SK-N-SH (cell line): ENCODE data around the gene MT1H. TPM values are rescaled to one million over a fixed set of nuclear protein-coding genes. Genes with fewer than 3 reads are reported as not detected.

Source experiments
- CTCF ChIA-PET: fragments of 300-600, 350-600 bp; formaldehyde crosslinking; extraction: SDS; loops from one replicate; lab custom pipeline; 2021; lab: Yijun Ruan, JAX
- POLR2A ChIA-PET: fragments of 350-600 bp; sonication (Branson Sonifier 250); formaldehyde crosslinking; extraction: SDS; loops from one replicate; lab custom pipeline; 2020; ENCODE audit warnings: antibody characterized with exemption, inconsistent platforms; lab: Yijun Ruan, JAX
- DNase-seq: peaks from one replicate; pipeline ENCODE4 v3.0.0; 2012
- H2AFZ ChIP-seq: fragments of 200-600 bp; sonication (generic); 2 replicates; pipeline ENCODE4 v1.8.1; 2016; ENCODE audit warnings: antibody characterized with exemption, mild to moderate bottlenecking, low read depth
- H3F3A ChIP-seq: fragments of 200-600 bp; sonication (generic); replicated peaks from 2 replicates; pipeline ENCODE3; 2016; ENCODE audit warnings: antibody characterized with exemption, mild to moderate bottlenecking; ENCODE audit not compliant: insufficient read depth
- H3K27ac ChIP-seq, 2 experiments: fragments of 200-500 bp in 1 of 2; fragments of 200-600 bp in 1 of 2; sonication (Bioruptor generic) in 1 of 2; sonication (generic), shearing (Covaris generic) in 1 of 2; 2 replicates each; pipeline versions ENCODE4 v1.5.1 to v1.6.1; 2014 to 2016; ENCODE audit warnings: low read depth in 2 of 2, inconsistent platforms in 1 of 2, low read length in 1 of 2, mild to moderate bottlenecking in 1 of 2, mixed read lengths in 1 of 2
- H3K27me3 ChIP-seq: fragments of 200-600 bp; sonication (generic), shearing (Covaris generic); 2 replicates; pipeline ENCODE4 v1.6.1; 2016; ENCODE audit warnings: mixed run types; ENCODE audit not compliant: insufficient read depth
- H3K36me3 ChIP-seq, 2 experiments: fragments of 200-500 bp in 1 of 2; fragments of 200-600 bp in 1 of 2; sonication (Bioruptor generic) in 1 of 2; sonication (generic) in 1 of 2; replicated peaks in 1 of 2; 2 replicates each; pipeline versions ENCODE3 to v1.5.1; 2014 to 2016; ENCODE audit warnings: low read length in 1 of 2, mild to moderate bottlenecking in 1 of 2; ENCODE audit not compliant: insufficient read depth in 2 of 2, control insufficient read depth in 1 of 2
- H3K4me1 ChIP-seq, 2 experiments: fragments of 200-500 bp in 1 of 2; fragments of 200-600 bp in 1 of 2; sonication (Bioruptor generic) in 1 of 2; sonication (generic), shearing (Covaris generic) in 1 of 2; 2 replicates each; pipeline versions ENCODE4 v1.5.1 to v1.6.1; 2014 to 2016; ENCODE audit warnings: low read depth in 1 of 2, low read length in 1 of 2, mixed run types in 1 of 2; ENCODE audit not compliant: insufficient read depth in 2 of 2, control insufficient read depth in 1 of 2
- H3K4me2 ChIP-seq: fragments of 200-600 bp; sonication (generic), shearing (Covaris generic); 2 replicates; pipeline ENCODE4 v1.6.1; 2017; ENCODE audit warnings: mixed run types
- H3K4me3 ChIP-seq, 2 experiments: fragments of 200-500 bp in 1 of 2; fragments of 200-600 bp in 1 of 2; sonication (Bioruptor generic) in 1 of 2; sonication (generic), shearing (Covaris generic) in 1 of 2; 2 replicates each; pipeline versions ENCODE4 v1.5.1 to v1.8.1; 2014 to 2016; ENCODE audit warnings: low read depth in 2 of 2, inconsistent platforms in 1 of 2, low read length in 1 of 2, mild to moderate bottlenecking in 1 of 2, mixed read lengths in 1 of 2, moderate library complexity in 1 of 2
- H3K79me2 ChIP-seq: fragments of 200-600 bp; sonication (generic); 2 replicates; pipeline ENCODE4 v1.8.1; 2017; ENCODE audit warnings: mild to moderate bottlenecking; ENCODE audit not compliant: insufficient read depth
- H3K9ac ChIP-seq: fragments of 200-600 bp; sonication (generic); 2 replicates; pipeline ENCODE4 v1.6.1; 2017; ENCODE audit warnings: mixed run types
- H3K9me2 ChIP-seq: fragments of 200-600 bp; sonication (generic); 2 replicates; pipeline ENCODE4 v1.6.1; 2017; ENCODE audit warnings: mixed run types
- H3K9me3 ChIP-seq: fragments of 200-600 bp; sonication (generic); 2 replicates; pipeline ENCODE4 v1.6.1; 2017; ENCODE audit warnings: mixed run types, mild to moderate bottlenecking, moderate library complexity
- H4K20me1 ChIP-seq: fragments of 200-600 bp; sonication (generic); 2 replicates; pipeline ENCODE4 v1.6.1; 2017; ENCODE audit warnings: mild to moderate bottlenecking, mixed run types; ENCODE audit not compliant: insufficient read depth
- EZH2phosphoT487 ChIP-seq: fragments of 200-600 bp; sonication (generic); IDR thresholded peaks from 2 replicates; pipeline ENCODE4 v1.6.1; 2017; ENCODE audit warnings: low read depth, mixed run types, mild to moderate bottlenecking, antibody characterized with exemption, moderate library complexity, borderline replicate concordance
- FOXJ3 ChIP-seq: sonication (generic); formaldehyde crosslinking; IDR thresholded peaks from 2 replicates; pipeline ENCODE4 v1.5.1; 2020; ENCODE audit warnings: mild to moderate bottlenecking, missing genetic modification reagents
- FOXM1 ChIP-seq: IDR thresholded peaks from 2 replicates; pipeline ENCODE4 v1.4.0; 2012; ENCODE audit warnings: low read depth, mild to moderate bottlenecking
- JUND ChIP-seq: IDR thresholded peaks from 2 replicates; pipeline ENCODE4 v1.4.0; 2012
- NRF1 ChIP-seq: IDR thresholded peaks from 2 replicates; pipeline ENCODE4 v1.6.1; 2012; ENCODE audit warnings: low read depth, mild to moderate bottlenecking, low read length
- RFX5 ChIP-seq: IDR thresholded peaks from 2 replicates; pipeline ENCODE4 v1.6.1; 2012; ENCODE audit warnings: mild to moderate bottlenecking, improper control_type of control experiment, low read length
- USF2 ChIP-seq: fragments of 150-350 bp; IDR thresholded peaks from 2 replicates; pipeline ENCODE4 v1.6.1; 2017; ENCODE audit warnings: antibody characterized with exemption, low read length, low read depth, borderline replicate concordance
- ZBTB33 ChIP-seq: IDR thresholded peaks from 2 replicates; pipeline ENCODE4 v1.4.0; 2012; ENCODE audit warnings: low read depth, borderline replicate concordance
- WGBS: methylation state at CpG from one replicate; pipeline ENCODE4 v1.1.6; 2017; ENCODE audit warnings: low lambda C conversion rate; 5-methylcytosine and 5-hydroxymethylcytosine counted together
- polyA plus RNA-seq, 3 experiments: library from polyadenylated mRNA; depleted of rRNA; stranded (reverse); fragments of >200 nt; gene quantifications; 2 replicates each; pipeline ENCODE4 v1.2.3, GENCODE V29; 2012
- TF ChIP-seq, protein P1 (sequence below): IDR thresholded peaks from 2 replicates; pipeline ENCODE4 v1.6.1; 2012; ENCODE audit warnings: mild to moderate bottlenecking, low read depth, low read length, moderate library complexity

MT1H gene
- polyA plus RNA-seq, 1 of the 3 experiments (the other 2 are of a cell fraction) = not detected

DNA sequence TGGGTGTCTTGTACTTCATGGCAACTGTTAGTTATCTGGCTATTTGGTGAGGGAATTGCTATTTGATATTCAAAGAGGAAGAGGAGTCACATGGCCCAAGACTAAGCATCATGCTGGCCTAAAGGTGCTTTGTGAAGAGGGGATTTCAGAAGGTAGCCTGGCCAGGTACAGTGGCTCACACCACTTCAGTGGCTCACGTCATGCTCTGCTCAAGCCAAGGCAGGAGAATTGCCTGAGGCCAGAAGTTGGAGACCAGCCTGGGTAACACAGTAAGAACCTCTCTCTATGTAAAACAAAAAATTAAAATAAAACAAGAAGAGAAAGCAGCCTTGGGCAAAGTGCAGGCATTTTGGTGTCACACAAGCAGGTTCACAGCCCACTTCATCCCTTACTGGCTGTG is 24.3 kb upstream of the MT1H start:
- CTCF ChIA-PET = interaction anchor here (1.0 kb wide), 1 partner anchor 12 kb away, joined by 3 read pairs; no protein-coding TSS in a partner anchor
- H3K4me2 ChIP-seq = no peak overlapping the region

GRCh38 chr16:56645838-56646237 is 23.8 kb upstream of the MT1H start:
- H3K4me1 ChIP-seq = peaks cover 0 to 7% of the 10 kb centered on the region in 2 experiments; a peak in 2 of 4 replicates
- no peaks in the 10 kb centered on the region for H3F3A ChIP-seq
- H3K4me3 ChIP-seq = no peak overlapping the region
- 0% methylated on average over 1 of the region's 1 CpG for WGBS
- no peak for DNase-seq
- TF ChIP-seq USF2 (no peak), FOXM1 (no peak), NRF1 (no peak)
- TF ChIP-seq, protein P1, sequence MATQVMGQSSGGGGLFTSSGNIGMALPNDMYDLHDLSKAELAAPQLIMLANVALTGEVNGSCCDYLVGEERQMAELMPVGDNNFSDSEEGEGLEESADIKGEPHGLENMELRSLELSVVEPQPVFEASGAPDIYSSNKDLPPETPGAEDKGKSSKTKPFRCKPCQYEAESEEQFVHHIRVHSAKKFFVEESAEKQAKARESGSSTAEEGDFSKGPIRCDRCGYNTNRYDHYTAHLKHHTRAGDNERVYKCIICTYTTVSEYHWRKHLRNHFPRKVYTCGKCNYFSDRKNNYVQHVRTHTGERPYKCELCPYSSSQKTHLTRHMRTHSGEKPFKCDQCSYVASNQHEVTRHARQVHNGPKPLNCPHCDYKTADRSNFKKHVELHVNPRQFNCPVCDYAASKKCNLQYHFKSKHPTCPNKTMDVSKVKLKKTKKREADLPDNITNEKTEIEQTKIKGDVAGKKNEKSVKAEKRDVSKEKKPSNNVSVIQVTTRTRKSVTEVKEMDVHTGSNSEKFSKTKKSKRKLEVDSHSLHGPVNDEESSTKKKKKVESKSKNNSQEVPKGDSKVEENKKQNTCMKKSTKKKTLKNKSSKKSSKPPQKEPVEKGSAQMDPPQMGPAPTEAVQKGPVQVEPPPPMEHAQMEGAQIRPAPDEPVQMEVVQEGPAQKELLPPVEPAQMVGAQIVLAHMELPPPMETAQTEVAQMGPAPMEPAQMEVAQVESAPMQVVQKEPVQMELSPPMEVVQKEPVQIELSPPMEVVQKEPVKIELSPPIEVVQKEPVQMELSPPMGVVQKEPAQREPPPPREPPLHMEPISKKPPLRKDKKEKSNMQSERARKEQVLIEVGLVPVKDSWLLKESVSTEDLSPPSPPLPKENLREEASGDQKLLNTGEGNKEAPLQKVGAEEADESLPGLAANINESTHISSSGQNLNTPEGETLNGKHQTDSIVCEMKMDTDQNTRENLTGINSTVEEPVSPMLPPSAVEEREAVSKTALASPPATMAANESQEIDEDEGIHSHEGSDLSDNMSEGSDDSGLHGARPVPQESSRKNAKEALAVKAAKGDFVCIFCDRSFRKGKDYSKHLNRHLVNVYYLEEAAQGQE = peak; percentile 82
- CTCF ChIA-PET = no interaction called here
- no peak overlapping the region for H3K9ac ChIP-seq
- no peak overlapping the region for H3K4me2 ChIP-seq
- H4K20me1 ChIP-seq = no peaks in the 10 kb centered on the region
- H3K36me3 ChIP-seq = no peaks in the 10 kb centered on the region
- no peak overlapping the region for H3K27ac ChIP-seq
- no peak overlapping the region for H2AFZ ChIP-seq
- no peaks in the 10 kb centered on the region for H3K79me2 ChIP-seq
- H3K9me3 ChIP-seq = no peaks in the 10 kb centered on the region
- H3K9me2 ChIP-seq = no peaks in the 10 kb centered on the region
- 0 out of 2 replicates have a peak, but pooled peaks cover 19% of the 10 kb centered on the region for H3K27me3 ChIP-seq
- POLR2A ChIA-PET = no interaction called here

More for the DNA sequence above, 24.3 kb upstream of the MT1H start:
- no peak overlapping the region for H3K4me3 ChIP-seq
- 0 out of 2 replicates have a peak, but pooled peaks cover 19% of the 10 kb centered on the region for H3K27me3 ChIP-seq
- H3K27ac ChIP-seq = no peak overlapping the region
- H3K9me2 ChIP-seq = no peaks in the 10 kb centered on the region
- no peaks in the 10 kb centered on the region for H3K9me3 ChIP-seq
- no peak overlapping the region for H2AFZ ChIP-seq
- no peaks in the 10 kb centered on the region for H3F3A ChIP-seq
- DNase-seq = no peak
- POLR2A ChIA-PET = no interaction called here
- no peak for TF ChIP-seq FOXJ3 (CRISPR knock-in tag)
- TF ChIP-seq JUND = no peak
- no peak for TF ChIP-seq NRF1
- TF ChIP-seq EZH2phosphoT487 = no peak
- TF ChIP-seq ZBTB33 = no peak
- TF ChIP-seq RFX5 = no peak
- H3K4me1 ChIP-seq = peaks cover 0 to 7% of the 10 kb centered on the region in 2 experiments; a peak in 2 of 4 replicates
- no peaks in the 10 kb centered on the region for H4K20me1 ChIP-seq
- H3K9ac ChIP-seq = no peak overlapping the region
- 70% methylated on average over 1 of the region's 1 CpG for WGBS
- no peaks in the 10 kb centered on the region for H3K79me2 ChIP-seq
- no peaks in the 10 kb centered on the region for H3K36me3 ChIP-seq
